Epithelial cell of proximal tubule (primary cell): Measurements from ENCODE around the gene ARHGAP26. TPM values are rescaled to one million over a fixed set of nuclear protein-coding genes. Genes with fewer than 3 reads are reported as not detected.

ENCODE experiments used
- DNase-seq: peaks from one replicate; pipeline ENCODE4 v3.0.0-alpha.2; 2011; ENCODE audit warnings: low read depth
- H3K4me3 ChIP-seq: 2 replicates; pipeline ENCODE4 v1.5.1; 2011; ENCODE audit warnings: low read depth, mild to moderate bottlenecking, low read length
- total RNA-seq: library from RNA; depleted of rRNA; stranded (reverse); fragments of >200 nt; gene quantifications from 2 replicates; pipeline ENCODE4 v1.2.3, GENCODE V29; 2015
- TF ChIP-seq, protein P1 (sequence below): conservative IDR thresholded peaks from 2 replicates; pipeline ENCODE4 v1.5.1; 2012; ENCODE audit warnings: low read depth, mild to moderate bottlenecking, low read length

The ARHGAP26 gene
- total RNA-seq, 1 donor from 2014 or later = 7.0 TPM

DNA sequence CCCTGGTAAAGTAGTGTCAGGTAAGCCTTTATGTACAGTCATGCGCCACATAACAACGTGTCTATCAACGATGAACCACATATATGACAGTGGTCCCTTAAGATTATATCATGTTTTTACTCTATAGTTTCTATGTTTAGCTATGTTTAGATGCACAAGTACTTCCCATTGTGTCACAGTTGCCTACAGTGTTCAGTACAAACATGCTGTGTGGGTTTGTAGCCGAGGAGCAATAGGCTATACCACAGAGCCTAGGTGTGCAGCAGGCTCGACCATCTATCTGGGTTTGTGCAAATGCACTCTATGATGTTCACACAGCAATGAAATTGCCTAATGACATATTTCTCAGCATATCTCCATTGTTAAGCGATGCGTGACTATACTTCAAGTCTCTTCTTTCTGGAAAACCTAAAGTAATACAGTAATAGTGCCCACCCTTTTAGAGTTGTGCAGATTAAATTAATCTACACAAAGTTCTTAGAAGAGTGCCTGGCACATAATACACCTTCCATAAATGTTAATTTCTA lies 295.9 kb downstream of the ARHGAP26 start:
- DNase-seq = no peak
- H3K4me3 ChIP-seq = no peak overlapping the region
- TF ChIP-seq, protein P1, sequence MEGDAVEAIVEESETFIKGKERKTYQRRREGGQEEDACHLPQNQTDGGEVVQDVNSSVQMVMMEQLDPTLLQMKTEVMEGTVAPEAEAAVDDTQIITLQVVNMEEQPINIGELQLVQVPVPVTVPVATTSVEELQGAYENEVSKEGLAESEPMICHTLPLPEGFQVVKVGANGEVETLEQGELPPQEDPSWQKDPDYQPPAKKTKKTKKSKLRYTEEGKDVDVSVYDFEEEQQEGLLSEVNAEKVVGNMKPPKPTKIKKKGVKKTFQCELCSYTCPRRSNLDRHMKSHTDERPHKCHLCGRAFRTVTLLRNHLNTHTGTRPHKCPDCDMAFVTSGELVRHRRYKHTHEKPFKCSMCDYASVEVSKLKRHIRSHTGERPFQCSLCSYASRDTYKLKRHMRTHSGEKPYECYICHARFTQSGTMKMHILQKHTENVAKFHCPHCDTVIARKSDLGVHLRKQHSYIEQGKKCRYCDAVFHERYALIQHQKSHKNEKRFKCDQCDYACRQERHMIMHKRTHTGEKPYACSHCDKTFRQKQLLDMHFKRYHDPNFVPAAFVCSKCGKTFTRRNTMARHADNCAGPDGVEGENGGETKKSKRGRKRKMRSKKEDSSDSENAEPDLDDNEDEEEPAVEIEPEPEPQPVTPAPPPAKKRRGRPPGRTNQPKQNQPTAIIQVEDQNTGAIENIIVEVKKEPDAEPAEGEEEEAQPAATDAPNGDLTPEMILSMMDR = no peak

DNA sequence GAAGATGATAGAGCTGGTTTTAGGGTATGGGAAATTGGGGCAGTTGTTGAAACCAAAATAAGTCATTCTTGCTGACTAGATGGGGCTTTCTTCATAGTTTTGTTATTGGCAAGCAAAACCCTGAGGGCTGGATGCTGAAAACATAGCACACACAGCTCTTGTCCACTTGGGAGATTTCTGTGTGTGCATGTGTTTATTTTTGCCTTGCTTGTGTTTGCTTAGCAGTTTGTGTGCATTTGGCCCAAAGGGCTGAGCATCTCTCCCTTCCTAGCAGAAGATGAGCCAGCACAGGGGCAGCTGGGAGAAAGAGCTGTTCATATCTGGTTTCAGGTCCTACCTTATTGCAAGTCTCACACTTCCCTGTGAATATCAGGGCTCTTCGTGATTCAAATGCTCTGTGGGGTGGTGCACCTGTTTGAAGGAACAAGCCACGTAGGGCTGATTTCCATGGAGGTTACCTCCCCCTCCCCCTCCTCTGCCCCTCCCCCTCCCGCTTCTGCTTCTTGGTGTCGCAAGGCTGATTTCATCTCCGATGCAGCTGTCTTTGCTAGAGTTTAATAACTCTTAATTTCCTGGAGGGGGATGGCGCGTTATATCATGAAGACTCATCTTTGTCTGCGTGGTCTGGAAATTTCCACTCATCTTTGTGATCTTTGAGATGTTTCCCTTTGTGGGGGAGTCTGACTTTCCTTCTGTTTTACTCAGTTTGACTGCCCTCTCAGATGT lies 296.5 kb downstream of the ARHGAP26 start:
- TF ChIP-seq, protein P1 = no peak
- DNase-seq = no peak
- H3K4me3 ChIP-seq = no peak overlapping the region

DNA sequence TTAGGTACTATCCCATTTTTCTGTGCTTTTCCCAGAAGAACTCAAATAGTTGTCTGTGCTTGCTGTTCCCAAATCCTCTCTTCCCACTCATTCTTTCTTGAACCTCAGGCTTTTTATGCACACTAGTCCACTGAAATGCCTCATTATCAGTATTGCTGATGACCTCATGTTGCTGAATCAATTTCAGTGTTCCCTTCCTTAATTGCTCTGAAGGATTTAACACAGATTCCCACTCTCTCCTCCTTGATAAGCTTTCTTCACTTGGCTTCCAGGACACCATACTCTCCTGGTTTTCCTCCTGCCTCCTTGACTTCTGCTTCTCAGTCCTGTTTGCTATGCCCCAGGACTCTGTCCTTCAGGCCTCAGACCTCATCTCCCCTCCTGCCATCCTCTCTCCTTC lies 298.5 kb downstream of the ARHGAP26 start:
- H3K4me3 ChIP-seq = no peak overlapping the region
- DNase-seq = no peak
- TF ChIP-seq, protein P1 = no peak

DNA sequence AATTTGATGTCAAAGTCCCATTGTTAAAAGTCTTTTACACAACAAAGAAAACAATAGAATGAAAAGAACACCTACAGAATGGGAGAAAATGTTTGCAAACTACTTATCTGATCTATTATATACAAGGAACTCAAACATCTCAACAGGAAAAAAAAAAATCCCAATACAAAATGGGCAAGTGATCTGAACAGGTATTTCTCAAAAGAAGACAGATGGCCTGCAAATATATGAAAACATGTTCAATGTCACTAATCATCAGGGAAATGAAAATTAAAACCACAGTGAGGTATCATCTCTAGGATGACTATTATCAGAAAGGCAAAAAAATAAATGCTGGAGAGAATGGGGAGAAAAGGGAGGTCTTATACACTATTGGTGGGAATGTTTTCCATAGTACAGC lies 301.8 kb downstream of the ARHGAP26 start:
- TF ChIP-seq, protein P1 = no peak

DNA sequence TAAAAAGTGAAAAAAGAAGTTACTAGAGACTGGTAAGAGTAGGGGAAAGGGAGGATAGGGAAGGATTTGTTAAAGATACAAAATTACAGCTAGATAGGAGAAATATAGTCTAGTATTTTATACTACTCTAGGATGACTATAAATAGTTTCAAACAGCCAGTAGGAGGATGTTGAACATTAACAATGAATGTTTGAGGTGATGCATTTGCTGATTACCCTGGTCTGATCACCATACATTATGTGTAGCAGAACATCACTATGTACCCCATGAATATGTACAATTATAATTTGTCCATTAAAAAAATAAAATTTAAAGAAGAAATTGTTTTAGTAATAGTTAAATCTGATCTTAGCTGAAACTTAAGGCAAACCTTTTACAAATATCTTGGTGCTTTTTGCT lies 302.6 kb downstream of the ARHGAP26 start:
- TF ChIP-seq, protein P1 = no peak
- H3K4me3 ChIP-seq = no peak overlapping the region
- DNase-seq = no peak

More for the DNA sequence above, 301.8 kb downstream of the ARHGAP26 start:
- no peak for DNase-seq
- no peak overlapping the region for H3K4me3 ChIP-seq

DNA sequence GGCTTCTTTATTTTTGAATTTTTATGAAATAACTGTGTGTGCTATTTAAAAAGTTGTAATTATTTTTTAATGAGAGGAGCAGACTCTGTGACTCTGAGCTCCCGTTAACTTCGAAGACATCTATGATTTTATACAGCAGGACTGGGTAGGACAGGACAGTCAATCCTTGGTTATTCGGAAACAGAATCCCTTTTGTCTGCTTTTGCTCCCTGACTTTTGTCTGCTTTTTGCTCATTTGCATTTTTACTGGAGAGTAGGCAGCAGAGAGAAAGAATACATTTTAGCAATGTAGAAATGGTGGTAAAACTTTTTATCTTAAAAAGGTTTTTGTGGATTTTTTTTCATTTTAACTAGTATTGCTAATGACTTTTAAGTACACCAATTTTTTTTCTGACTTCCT lies 303.6 kb downstream of the ARHGAP26 start:
- H3K4me3 ChIP-seq = no peak overlapping the region
- DNase-seq = no peak
- TF ChIP-seq, protein P1 = no peak

DNA sequence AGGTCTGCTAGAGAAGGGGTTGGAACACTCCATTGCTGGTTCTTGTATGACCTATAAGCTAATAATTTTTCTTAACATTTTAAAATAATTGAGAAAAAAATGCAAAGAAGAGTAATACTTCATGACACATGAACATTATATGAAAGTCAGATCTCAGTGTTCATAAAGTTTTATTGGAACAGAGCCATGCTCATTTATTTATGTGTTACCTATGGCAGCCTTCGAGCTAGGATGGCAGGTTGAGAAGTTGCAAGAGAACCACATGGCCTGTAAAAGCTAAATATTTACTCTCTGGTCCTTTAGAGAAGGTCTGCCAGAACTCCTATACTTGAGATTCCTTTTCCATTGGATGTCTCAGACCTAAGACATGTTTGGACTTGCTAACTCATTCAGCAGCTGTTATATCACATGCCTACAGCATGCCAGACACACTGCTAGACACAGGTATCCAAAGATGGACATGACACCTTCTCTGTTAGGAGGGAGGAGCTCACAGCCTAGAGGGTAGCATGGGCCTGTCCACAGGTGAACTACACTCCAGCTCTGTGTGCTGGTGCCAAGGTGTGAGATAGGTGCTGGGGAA lies 304.3 kb downstream of the ARHGAP26 start:
- H3K4me3 ChIP-seq = no peak overlapping the region
- no peak for DNase-seq
- TF ChIP-seq, protein P1 = no peak
